ENCODE results near the gene CHD9.
"Not testable (repeated sequence)": the region's sequence is repeated elsewhere in the genome, so short reads cannot be mapped to it uniquely, and the experiment has no call there.

GRCh38 chr16:53075461-53075860 lies 20.7 kb downstream of the CHD9 start:
- TF ChIP-seq CTCF, POLR2A (IDR thresholded peaks at IDR 0.05): not testable (repeated sequence)
